Measurements from ENCODE around the gene CNTN2.

GRCh38 chr1:205074084-205074483, 31.1 kb downstream of the CNTN2 start:
- no peak for TF ChIP-seq CTCF (IDR thresholded peaks at IDR 0.05)
- no peak for TF ChIP-seq POLR2A (IDR thresholded peaks at IDR 0.05)
- TF ChIP-seq POLR2AphosphoS5 (IDR thresholded peaks at IDR 0.05) = no peak
- TF ChIP-seq EP300 (IDR thresholded peaks at IDR 0.05; ENCODE audit: low read depth) = no peak
